ENCODE measurements around the gene FGF4.
A peak's percentile ranks its signal among the peaks of the same experiment; 100 is the strongest.

The FGF4 gene, protein sequence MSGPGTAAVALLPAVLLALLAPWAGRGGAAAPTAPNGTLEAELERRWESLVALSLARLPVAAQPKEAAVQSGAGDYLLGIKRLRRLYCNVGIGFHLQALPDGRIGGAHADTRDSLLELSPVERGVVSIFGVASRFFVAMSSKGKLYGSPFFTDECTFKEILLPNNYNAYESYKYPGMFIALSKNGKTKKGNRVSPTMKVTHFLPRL

DNA sequence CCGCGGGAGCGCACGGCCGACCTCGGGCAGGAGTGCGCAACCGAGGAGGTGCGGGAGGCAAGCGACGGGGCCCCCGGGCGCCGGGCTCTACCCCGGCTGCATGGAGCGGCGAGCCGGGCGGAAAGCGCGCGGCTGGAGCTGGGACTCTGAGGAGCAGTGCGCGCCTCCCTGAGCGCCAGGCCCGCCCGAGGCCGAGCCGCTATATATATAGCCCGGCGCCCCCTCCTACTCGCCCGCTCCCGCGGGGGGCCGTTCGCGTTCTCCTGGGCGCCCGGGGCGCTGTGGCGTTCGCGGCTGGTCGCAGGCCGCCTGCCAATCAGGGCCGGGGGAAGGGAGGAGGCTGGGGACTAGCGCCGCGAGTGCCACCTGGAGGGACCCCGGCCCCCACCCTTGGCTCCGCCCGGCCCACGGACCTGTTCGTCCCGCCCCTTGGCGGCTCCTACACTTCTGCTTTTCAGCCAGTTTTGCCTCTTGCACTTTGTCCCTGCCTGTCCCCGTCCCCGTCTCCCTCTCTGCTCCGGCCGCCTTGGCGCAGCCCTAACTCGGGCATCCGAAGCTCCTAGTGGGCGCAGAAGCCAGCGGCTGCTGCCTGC lies at the start of gene FGF4:
Gene FGF4, minus strand, starts transcription at position 179 of the 593 bp plus-strand sequence. CDS start 257 bp downstream, outside the sequence.
- DNase-seq (ENCODE audit: low spot score), result no peak

DNA sequence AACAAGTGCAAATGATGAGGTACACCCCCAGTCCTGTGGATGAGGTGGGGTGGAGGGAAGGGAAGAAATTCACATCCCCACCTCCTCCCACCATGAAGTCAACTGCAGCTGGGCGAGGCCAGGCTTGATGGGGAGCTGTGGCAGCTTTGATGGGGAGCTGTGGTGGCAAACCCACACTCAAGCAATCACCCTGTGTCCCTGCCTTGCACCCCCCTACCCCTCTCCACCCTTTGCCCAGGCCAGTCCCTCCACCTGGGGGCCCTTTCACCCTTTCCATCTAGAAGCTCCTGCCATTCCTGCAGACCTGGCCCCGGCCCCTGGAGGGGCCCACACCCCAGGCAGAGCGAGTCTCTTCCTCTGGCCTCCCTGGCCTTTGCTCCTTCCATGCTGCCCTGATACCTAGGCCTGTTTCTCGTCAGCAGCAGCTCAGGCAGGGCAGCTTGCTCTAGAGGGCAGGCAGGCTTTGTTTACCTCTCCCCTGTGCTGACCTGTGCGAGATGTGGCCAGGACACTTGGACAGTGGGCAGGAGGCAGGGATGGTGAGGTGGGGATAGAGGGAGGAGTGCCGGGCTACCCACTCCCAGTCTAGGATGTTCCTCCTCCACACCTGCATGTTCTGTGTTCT lies 48.6 kb upstream of the FGF4 start:
- DNase-seq (ENCODE audit: low spot score), result no peak

DNA sequence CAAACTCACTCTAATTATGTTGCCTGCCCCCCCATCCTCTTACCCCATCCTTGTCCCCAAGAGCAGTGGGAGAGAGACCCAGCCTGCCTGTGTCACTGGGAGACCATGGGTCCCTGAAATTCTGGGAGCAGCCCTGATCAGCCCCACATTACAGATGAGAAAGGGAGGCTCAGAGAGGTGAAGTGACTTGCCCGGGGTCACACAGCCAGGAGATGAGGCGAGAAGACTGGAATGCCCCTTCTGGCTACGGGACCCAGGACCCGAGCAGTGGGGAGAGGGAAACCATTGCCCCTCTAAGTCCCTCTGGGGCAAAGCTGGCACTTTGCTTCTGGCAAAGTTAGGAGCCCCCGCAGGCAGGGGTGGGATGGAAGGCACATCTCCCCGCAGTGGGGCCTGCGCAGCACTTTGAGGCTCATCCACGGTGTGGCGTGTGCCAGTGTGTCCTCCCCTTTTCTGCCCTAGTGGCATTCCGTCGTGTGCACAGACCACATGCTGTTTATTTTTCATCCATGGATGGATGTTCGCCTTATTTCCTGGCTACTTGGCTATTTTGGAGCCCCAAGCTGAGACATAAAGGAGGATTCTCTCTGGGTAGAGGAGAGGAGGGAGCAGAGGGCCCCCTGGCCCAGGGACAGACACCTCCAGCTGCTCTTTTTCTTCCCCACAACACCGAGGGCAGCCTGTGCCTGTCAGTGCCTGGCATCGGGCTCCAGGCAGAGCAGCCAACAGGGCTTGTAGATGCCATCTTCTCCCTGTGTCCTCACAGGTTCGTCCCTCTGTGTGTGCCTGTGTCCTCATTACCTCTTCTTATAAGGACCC lies 47.7 kb upstream of the FGF4 start:
- DNase-seq (ENCODE audit: low spot score), result no peak

- no peak for DNase-seq (ENCODE audit: low spot score)
Observed at GRCh38 chr11:69821511-69822040, 46.4 kb upstream of the FGF4 start.

DNA sequence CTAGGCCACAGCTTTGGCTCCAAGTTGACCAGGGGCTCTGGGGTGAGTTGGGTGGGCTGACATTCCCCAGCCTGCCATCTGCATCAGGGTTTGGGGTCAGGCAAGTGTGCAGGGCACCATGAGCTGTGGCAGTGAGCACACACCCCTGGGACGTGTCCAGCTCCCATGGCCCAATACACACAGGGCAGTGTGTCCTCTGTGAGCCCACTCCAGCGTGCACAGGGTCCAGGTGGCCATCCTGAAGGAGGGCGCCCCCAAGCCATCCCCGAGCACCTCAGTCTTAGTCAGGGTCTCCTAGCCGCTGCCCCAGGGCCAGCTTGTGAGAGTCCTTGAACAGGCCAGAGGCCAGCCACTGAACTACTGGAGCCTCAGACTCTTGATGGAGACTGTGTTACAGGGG lies 45.3 kb upstream of the FGF4 start:
- DNase-seq (ENCODE audit: low spot score), result no peak

DNA sequence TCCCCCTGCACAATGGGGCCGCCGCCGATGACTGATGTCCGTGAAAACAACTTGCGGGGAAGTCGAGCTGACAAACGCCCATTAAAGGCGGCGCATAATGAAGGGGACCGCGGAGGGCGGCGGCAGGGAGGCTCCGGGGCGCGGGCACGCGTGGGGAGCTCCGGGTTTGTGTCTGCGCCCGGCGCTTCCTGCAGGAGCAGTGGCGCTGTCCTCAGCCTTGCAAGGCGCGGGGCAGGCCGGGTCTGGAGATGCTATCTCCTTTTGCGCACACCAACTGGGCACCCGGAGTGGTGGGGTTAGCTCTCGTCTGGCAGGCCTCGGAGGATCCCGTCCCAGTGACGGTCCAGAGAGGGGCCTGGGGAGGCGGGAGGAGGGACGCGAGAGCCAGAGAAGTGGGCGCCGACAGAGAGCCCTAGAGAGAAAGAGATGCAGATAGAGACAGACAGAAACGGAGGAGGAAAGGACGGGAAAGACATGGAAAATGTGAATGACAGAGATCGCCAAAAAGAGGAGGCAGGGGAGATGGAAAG lies 44.5 kb upstream of the FGF4 start:
- DNase-seq (ENCODE audit: low spot score), result no peak

GRCh38 chr11:69818603-69819441 lies 43.7 kb upstream of the FGF4 start, which contains the start of gene FGF3:
Gene FGF3, minus strand, starts transcription at chr11:69819416. Its CDS starts 483 bp downstream, at chr11:69818933.
- DNase-seq (ENCODE audit: low spot score), result no peak

DNA sequence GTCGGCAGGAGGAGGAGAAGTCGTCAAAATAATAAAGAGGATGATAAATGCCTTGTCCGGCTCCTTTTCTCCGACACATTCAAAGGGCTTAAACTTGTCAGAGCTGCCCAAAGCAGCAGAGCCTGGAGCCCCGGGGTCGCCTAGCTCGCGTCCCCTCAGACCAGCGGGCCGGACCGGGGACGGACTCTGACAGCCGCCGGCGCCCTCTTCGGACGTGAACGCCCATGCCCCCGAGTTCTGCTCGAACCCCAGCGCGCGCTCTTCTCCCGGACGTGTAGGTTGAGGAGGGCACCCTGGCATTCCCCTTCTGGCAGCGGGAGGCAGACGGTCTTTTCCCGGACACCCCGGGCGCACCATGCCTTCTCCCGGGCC lies 43.1 kb upstream of the FGF4 start:
- no peak for DNase-seq (ENCODE audit: low spot score)

- no peak for DNase-seq (ENCODE audit: low spot score)
Observed at GRCh38 chr11:69817265-69818230, 42.4 kb upstream of the FGF4 start.

DNA sequence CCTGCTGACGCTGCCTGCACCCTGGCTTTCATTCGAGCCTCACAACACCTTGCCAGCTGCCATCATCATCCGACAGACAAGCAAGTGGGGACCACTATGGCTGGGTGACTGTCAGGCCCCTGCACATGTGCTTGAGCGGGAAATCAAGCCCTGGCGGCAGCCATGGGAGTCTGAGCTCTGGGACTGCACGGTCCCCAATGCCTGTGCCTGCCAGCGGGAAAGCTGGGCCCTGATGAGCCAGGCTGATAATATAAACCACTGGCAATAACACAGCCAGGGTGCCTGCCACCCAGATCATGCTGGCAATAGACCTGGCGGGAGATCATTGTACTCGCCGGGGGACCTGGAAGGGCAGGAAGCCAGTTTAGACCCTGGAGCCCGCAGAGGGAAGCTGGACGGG lies 41.5 kb upstream of the FGF4 start:
- no peak for DNase-seq (ENCODE audit: low spot score)

DNA sequence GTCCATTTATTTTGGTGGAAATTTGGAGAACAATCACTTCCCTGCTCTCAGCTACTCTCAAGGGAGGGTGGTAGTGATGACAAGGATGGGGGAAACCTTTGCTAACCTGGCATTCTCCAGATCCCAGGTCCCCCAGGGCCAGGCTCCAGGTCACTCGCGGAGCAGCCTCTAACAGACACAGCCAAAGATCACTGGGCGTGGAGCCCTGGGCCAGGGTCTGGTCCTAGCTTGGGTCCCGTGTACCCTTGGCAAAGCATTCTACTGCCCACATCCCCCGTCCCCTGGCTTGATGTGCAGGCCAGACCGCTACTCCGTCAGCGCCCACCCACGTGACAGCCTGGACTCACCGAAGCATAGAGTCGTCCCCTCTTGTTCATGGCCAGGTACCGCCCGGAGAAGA lies 40.8 kb upstream of the FGF4 start:
- no peak for DNase-seq (ENCODE audit: low spot score)

- DNase-seq (ENCODE audit: low spot score), result no peak
Observed at GRCh38 chr11:69814902-69815301, 39.8 kb upstream of the FGF4 start.

- DNase-seq (ENCODE audit: low spot score), result no peak
Observed at GRCh38 chr11:69814411-69814810, 39.3 kb upstream of the FGF4 start.

- DNase-seq (ENCODE audit: low spot score), result no peak
Observed at GRCh38 chr11:69813839-69814238, 38.7 kb upstream of the FGF4 start.

DNA sequence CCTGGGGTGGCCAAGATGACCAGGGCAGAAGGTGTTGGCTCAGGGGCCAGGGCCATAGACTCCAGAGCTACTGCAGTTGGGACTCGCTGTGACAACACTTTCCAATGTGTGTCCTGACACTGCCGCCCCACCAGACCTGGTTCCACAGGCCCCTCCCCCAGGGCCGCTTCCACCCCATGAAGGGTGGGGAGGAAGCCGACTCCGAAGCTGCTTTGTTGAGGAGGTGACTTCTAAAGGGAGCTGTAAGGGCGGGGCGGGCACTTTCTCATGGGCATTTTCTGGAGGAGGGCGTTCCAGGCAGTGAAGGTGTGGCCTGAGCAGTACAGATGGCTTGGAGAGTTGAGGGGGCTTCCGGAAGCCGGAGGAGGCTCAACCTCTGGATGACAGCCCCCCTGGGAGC lies 37.8 kb upstream of the FGF4 start:
- no peak for DNase-seq (ENCODE audit: low spot score)

GRCh38 chr11:69812256-69812655 lies 37.1 kb upstream of the FGF4 start:
- no peak for DNase-seq (ENCODE audit: low spot score)

GRCh38 chr11:69811431-69811830 lies 36.3 kb upstream of the FGF4 start:
- no peak for DNase-seq (ENCODE audit: low spot score)

GRCh38 chr11:69810289-69811118 lies 35.4 kb upstream of the FGF4 start:
- no peak for DNase-seq (ENCODE audit: low spot score)

GRCh38 chr11:69808667-69809086 lies 33.5 kb upstream of the FGF4 start:
- DNase-seq (ENCODE audit: low spot score), result peak; percentile 75
